ENCODE results near the gene ATP11A. TPM values are rescaled to one million over a fixed set of nuclear protein-coding genes. Genes with fewer than 3 reads are reported as not detected.

The ATP11A gene
- total RNA-seq, 1 donor from 2014 or later: 211 TPM

DNA sequence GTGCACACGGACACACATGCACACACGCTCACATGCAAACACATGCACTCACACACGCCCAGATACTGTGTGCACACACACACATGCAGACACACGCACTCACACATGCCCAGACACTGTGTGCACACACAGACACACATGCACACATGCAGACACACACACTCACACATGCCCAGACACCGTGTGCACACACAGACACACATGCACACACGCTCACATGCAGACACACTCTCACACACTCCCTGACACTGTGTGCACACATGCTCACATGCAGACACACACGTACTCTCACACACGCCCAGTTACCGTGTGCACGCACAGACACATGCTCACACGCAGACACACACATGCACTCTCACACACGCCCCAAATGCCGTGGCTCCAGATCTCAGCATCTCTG lies 142.0 kb downstream of the ATP11A start:
- DNase-seq (ENCODE audit: low spot score): no peak
- H3K27ac Mint-ChIP-seq (ENCODE audit: unreplicated experiment): no peak overlapping the region
- H3K4me3 Mint-ChIP-seq (ENCODE audit: unreplicated experiment): peak overlapping the region; percentile 70

DNA sequence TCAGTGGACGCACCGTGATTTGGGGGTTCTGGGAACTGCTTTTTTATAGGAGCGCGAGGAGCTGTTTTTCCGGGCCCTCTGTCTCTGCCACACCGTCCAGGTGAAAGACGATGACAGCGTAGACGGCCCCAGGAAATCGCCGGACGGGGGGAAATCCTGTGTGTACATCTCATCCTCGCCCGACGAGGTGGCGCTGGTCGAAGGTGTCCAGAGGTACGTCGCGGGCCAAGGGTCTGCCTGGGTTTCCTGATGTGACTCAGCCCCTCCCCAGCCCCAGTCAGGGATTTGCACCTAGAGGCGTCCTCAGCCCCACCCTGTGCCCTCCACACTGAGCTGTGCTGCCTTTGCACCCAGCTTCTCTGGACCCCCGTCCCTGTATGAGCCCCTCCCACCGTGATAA lies 143.0 kb downstream of the ATP11A start:
- H3K4me1 Mint-ChIP-seq (ENCODE audit: unreplicated experiment): peaks cover 5% of the 10 kb centered on the region
- H3K9me3 Mint-ChIP-seq (ENCODE audit: unreplicated experiment): no peaks in the 10 kb centered on the region
- no peak for DNase-seq (ENCODE audit: low spot score)
- no peak overlapping the region for H3K27ac Mint-ChIP-seq (ENCODE audit: unreplicated experiment)
- no peak for TF ChIP-seq CTCF (IDR thresholded peaks at IDR 0.05; ENCODE audit: unreplicated experiment)
- H3K4me3 Mint-ChIP-seq (ENCODE audit: unreplicated experiment): peak overlapping the region; percentile 57
- H3K27me3 Mint-ChIP-seq (ENCODE audit: unreplicated experiment): peaks cover 22% of the 10 kb centered on the region
- H3K36me3 Mint-ChIP-seq (ENCODE audit: low read depth, unreplicated experiment): peaks cover 77% of the 10 kb centered on the region

More for the DNA sequence above, 142.0 kb downstream of the ATP11A start:
- H3K27me3 Mint-ChIP-seq (ENCODE audit: unreplicated experiment): peaks cover 21% of the 10 kb centered on the region
- no peaks in the 10 kb centered on the region for H3K9me3 Mint-ChIP-seq (ENCODE audit: unreplicated experiment)
- peaks cover 7% of the 10 kb centered on the region for H3K4me1 Mint-ChIP-seq (ENCODE audit: unreplicated experiment)
- peaks cover 75% of the 10 kb centered on the region for H3K36me3 Mint-ChIP-seq (ENCODE audit: low read depth, unreplicated experiment)
- no peak for TF ChIP-seq CTCF (IDR thresholded peaks at IDR 0.05; ENCODE audit: unreplicated experiment)

- H3K36me3 Mint-ChIP-seq (ENCODE audit: low read depth, unreplicated experiment): peaks cover 75% of the 10 kb centered on the region
- no peak for DNase-seq (ENCODE audit: low spot score)
- peaks cover 5% of the 10 kb centered on the region for H3K4me1 Mint-ChIP-seq (ENCODE audit: unreplicated experiment)
- H3K9me3 Mint-ChIP-seq (ENCODE audit: unreplicated experiment): no peaks in the 10 kb centered on the region
- no peak for TF ChIP-seq CTCF (IDR thresholded peaks at IDR 0.05; ENCODE audit: unreplicated experiment)
- peak overlapping the region; percentile 57 for H3K4me3 Mint-ChIP-seq (ENCODE audit: unreplicated experiment)
- H3K27me3 Mint-ChIP-seq (ENCODE audit: unreplicated experiment): peaks cover 18% of the 10 kb centered on the region
- peak overlapping the region; percentile 4 for H3K27ac Mint-ChIP-seq (ENCODE audit: unreplicated experiment)
Measured at GRCh38 chr13:112833551-112834257, 143.9 kb downstream of the ATP11A start.

GRCh38 chr13:112835344-112835743 lies 145.5 kb downstream of the ATP11A start:
- Mint-ChIP-seq H3K4me3 (ENCODE audit: unreplicated experiment) (peak overlapping the region; percentile 3), H3K27ac (ENCODE audit: unreplicated experiment) (no peak overlapping the region), H3K27me3 (ENCODE audit: unreplicated experiment) (peaks cover 18% of the 10 kb centered on the region), H3K36me3 (ENCODE audit: low read depth, unreplicated experiment) (peaks cover 75% of the 10 kb centered on the region), H3K4me1 (ENCODE audit: unreplicated experiment) (peaks cover 5% of the 10 kb centered on the region), H3K9me3 (ENCODE audit: unreplicated experiment) (no peaks in the 10 kb centered on the region)
- TF ChIP-seq CTCF (IDR thresholded peaks at IDR 0.05; ENCODE audit: unreplicated experiment): no peak
- no peak for DNase-seq (ENCODE audit: low spot score)

- Mint-ChIP-seq H3K9me3 (ENCODE audit: unreplicated experiment) (no peaks in the 10 kb centered on the region), H3K27ac (ENCODE audit: unreplicated experiment) (no peak overlapping the region), H3K36me3 (ENCODE audit: low read depth, unreplicated experiment) (peaks cover 75% of the 10 kb centered on the region), H3K27me3 (ENCODE audit: unreplicated experiment) (peaks cover 20% of the 10 kb centered on the region), H3K4me1 (ENCODE audit: unreplicated experiment) (peaks cover 5% of the 10 kb centered on the region), H3K4me3 (ENCODE audit: unreplicated experiment) (peak overlapping the region; percentile 3)
- no peak for DNase-seq (ENCODE audit: low spot score)
- TF ChIP-seq CTCF (IDR thresholded peaks at IDR 0.05; ENCODE audit: unreplicated experiment): no peak
Measured at GRCh38 chr13:112835796-112836195, 146.0 kb downstream of the ATP11A start.

Measured in endothelial cell (in vitro differentiated cells).